HG03442 (cell line): ENCODE results near the gene PRPF6.
A peak's percentile ranks its signal among the peaks of the same experiment; 100 is the strongest.

ENCODE experiments used
- ATAC-seq: cut with Tn5 transposase; IDR thresholded peaks from one replicate; pipeline ENCODE4 v1.9.1; 2021; ENCODE audit warnings: mild to moderate bottlenecking, moderate library complexity; ENCODE audit not compliant: unreplicated experiment

Gene PRPF6, protein sequence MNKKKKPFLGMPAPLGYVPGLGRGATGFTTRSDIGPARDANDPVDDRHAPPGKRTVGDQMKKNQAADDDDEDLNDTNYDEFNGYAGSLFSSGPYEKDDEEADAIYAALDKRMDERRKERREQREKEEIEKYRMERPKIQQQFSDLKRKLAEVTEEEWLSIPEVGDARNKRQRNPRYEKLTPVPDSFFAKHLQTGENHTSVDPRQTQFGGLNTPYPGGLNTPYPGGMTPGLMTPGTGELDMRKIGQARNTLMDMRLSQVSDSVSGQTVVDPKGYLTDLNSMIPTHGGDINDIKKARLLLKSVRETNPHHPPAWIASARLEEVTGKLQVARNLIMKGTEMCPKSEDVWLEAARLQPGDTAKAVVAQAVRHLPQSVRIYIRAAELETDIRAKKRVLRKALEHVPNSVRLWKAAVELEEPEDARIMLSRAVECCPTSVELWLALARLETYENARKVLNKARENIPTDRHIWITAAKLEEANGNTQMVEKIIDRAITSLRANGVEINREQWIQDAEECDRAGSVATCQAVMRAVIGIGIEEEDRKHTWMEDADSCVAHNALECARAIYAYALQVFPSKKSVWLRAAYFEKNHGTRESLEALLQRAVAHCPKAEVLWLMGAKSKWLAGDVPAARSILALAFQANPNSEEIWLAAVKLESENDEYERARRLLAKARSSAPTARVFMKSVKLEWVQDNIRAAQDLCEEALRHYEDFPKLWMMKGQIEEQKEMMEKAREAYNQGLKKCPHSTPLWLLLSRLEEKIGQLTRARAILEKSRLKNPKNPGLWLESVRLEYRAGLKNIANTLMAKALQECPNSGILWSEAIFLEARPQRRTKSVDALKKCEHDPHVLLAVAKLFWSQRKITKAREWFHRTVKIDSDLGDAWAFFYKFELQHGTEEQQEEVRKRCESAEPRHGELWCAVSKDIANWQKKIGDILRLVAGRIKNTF

DNA sequence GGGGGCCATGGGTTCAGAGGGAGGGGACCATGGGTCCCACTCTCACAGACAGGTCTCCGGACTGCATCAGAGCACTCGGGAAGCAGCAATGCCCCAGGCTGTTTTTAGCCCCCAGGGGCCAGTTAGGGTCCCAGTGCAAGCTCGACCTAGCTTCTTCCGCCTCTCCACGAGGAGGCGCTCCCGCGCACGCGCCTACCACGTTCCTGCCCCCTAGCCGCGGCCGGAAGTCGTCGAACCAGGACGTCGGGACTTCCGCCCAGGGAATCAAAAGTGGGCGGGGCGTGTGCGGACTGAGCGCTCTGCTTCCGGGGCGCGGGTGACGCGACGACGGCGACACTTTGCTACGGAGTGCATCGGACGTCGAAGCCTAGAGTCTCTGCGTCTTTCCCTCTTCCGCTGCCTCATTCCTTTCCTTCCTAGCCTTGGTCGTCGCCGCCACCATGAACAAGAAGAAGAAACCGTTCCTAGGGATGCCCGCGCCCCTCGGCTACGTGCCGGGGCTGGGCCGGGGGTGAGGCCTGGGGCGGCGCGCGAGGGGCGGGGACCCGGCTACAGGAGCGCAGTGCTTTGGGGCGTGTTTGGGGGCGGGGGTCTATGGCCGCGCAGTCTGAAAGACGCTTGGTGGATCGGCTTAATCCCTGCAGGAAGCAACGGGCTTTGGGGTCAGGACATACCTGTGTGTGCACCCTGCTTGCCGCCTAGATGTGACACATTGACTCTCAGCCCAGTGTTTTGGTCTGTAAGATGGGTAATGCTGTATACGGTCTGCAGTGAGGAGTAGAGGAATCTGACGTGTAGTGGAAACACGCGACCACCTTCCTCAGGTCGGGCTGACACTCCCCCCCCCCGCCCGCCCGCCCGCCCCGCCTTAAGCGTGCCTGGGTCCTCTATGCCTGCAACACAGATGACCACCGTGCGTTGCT is at the start of gene PRPF6:
PRPF6 (plus strand) TSS at position 327 of the 923 bp plus-strand sequence; CDS start at position 441, 114 bp downstream.
- peak; percentile 54 for ATAC-seq

DNA sequence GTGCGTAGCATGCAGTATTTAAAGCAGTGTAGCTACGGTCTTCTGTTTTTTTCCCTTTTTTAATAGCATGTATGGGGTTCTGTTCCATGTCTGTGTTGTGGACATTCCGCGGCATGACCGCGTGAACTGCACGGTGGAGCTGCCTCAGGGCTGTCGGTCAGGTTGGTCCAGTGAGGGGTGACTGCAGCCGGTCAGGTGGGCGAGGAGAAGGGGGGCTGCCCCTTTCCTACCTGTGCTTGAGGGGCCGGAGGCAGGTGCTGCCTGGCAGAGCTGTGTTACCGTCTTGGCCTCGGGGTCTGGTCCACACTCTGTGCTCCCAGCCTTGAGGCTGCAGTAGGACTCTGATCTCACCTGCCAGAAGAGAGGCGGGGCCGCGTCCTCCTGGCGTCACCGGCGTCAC is 49.2 kb upstream of the PRPF6 start:
- no peak for ATAC-seq

DNA sequence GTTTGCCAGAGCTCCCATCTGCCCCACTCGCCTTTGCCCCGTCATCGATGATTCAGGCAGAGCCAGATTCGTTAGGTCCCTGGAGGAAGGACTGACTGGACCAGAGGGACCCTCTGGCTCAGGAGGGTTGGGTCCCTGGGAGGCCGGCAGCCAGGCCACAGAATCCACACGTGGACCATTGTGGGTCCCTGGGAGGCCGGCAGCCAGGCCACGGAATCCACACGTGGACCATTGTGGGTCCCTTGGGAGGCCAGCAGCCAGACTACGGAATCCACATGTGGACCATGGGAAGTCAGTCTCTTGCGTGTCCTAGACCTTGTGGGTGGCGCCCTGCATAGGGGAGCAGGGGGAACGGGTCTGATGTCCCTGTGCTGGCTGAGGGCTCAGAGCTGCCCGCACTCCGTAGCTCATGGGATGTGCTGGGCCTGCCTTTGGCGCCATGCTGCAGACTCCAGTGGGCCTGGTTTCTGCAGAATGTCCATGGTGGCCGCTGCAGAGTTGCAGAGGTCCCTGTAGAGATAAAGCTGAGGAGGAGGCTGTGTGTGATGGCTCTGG is 48.2 kb upstream of the PRPF6 start:
- no peak for ATAC-seq

DNA sequence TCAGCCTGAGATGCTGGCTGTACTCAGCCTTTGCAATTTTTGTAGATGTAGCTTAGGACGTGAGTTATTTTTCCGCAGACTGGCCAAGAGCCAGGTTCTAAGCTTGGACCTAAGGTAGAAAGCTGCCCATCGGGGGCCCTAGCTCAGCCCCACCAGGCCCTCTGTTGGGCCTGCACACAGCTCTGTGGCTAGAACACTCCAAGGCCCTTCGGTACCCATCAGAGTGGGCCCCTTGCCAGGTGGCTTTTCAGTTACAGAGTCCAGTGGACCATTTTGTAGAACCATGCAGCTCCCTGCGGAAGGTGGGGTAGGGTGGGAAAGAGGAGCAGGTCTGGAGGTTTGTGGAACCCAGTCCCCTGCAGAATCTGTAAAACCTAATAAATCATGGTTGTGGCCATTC is 47.3 kb upstream of the PRPF6 start:
- ATAC-seq = no peak

DNA sequence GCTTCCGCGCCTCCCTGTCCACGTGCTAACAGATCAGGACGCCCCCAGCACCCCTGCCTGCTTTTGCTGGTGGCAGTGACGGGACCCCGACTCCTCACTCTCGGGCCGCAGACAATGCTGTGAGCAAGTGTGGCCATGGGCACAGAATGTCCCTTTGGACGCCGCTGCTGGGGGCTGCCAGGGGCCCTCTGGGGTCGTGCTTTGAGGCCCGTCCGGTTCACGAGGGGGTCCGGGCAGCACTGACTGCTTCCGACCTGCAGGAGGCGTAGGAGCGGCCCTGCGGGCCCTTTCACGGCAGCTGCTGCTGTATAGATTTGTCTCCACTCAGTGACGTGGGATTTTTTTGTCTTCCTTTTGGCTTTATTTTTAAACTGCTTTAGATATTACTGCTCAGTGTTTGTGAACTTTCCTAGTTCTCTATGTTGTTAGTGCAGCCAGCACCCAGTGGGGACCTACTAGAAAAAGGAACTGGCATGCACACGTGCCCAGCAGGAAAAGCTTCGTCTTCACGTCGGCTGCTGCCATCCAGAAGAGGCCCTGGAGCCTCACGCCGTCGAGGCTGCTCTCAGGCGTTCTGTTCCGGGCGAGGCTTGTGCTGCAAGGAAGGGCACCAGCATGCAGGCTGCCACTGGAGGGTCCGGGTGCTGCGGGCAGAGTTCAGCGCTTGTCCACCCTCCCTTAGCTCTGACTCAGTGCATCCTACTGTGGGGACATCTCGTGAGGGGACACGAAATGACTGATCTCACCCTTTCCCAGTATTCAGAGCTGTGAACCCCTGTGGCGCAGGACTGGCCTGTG is 46.5 kb upstream of the PRPF6 start:
- ATAC-seq = no peak

DNA sequence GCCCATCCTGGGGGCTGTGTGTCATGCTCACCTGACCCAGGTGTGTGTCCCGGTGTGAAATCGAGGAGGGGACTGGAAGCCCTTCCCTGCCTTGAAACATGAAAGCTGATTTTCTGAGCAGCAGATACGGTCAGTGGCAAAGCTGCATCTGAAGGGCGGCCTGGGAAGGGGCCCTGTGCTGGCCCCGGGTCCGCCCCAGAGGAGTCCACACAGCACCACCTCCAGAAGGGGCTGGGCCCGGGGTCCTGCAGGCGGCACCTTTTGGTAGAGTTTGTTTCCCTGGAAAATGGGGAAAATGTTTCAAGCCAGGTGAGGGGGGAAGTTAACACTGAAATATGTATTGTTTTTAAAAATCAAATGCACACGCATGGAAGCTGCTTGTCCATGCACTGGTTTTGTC is 45.5 kb upstream of the PRPF6 start:
- ATAC-seq = no peak

DNA sequence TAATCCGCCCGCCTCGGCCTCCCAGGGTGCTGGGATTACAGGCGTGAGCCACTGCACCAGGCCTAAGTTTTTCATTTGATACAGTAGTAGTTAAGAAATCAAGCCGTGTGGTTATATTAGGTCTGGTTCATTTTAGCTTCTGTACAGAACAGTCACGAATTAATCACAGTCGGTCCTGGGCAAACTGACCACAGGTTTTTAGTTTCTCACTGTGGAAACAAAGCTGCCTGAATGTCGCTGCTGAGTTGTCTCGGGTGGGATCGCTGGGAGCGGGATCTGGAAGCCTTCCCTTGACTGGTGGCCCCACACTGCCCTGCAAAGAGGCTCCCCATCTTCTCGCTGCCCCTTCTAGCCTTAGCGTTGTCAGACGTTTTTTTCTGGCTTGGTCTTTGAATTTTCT is 43.3 kb upstream of the PRPF6 start:
- no peak for ATAC-seq

DNA sequence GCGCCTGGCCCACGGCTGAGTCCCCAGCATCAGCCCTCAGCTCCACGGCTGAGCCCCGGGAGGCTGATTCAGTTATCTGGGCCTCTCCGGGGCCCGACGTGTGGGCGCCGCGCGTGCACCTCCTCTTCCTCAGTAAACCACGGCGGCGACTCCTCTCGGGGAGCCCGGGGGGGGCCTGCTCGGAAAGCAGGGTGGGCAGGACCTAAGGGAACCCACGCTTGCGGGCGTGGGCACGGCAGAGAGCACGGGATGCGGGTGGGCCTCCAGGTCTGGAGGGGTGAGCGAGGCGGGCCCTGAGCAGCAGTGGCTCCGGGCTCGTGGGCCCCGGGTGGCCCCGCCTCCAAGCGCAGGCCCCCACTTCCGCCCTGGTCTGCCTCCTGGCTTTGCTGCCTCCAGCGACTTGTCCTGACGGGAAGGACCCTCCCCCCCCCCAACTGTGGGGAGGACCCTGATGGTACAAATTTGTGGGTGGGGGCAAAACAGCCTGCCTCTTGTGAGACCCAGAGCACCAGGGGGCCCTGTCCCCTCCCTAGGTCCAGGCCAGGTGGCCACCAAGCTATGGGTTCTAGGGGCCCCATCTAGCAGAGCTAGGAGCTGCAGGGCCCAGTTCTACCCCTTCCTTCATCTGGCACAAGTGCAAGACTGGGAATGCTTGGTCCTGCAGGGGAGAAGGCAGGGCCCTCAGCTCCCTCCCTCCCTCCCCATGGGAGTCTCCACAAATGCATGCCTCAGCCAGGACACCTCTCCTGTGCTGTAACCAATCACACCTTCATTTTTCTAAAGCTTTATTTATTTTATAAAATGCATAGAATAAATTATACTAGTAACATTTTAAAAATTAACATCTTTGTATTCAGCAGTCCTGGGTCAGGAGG is 41.6 kb upstream of the PRPF6 start:
- no peak for ATAC-seq

DNA sequence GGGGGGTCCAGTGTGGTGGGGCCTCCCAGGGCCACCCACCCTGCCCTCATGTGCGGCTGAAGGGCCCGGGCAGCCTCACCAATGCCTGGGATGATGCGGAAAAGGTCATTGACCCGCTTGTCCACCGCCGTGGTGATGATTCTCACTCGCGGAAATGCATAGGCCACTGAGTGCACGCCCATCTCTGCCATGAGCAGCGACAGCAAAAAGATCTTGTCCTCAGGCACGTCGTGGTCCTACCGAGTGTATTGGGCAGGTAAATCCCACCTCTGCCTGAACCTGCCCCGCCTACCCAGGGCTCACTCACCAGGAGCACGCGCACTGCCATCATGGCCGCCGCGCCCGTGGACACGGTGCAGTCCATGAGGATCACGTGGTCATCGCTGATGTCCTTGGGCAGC is 40.9 kb upstream of the PRPF6 start:
- no peak for ATAC-seq

DNA sequence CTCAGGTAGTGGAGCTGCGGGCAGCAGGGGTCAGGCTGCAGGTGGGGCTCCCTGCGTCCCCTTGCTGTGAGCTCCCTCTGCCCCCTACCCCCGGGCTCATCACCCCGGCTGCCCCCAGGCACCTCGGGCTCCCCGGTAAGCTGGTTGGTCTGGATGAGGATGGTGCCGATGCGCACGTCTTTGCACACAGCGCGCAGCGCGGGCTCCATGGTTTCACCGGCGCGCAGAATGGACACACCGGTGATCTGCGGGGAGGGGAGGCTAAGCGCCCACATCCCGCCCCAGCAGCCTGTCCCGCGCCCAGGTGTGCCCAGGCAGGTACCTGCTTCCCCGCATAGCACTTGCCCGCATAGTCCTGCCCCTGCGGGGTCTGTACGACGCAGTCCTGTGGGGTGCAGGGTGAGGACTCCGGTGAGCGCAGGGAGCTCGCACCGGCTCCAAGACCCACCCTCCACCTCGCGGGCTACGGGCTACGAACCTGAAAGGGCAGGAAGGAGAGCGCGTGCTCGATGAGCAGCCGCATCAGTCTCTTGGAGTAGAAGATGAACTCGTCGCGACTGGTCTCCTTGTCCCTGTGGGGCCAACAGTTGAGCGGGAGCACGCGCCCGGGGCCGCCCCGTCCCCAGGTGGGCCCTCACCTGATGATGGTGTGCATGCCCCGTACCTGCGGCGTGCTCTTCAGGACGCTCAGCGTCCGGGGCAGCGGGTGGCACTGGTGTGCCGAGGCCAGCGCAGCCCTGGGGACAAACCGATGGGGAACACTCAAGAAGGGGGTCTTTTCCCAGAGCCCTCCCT is 40.3 kb upstream of the PRPF6 start:
- ATAC-seq = no peak

DNA sequence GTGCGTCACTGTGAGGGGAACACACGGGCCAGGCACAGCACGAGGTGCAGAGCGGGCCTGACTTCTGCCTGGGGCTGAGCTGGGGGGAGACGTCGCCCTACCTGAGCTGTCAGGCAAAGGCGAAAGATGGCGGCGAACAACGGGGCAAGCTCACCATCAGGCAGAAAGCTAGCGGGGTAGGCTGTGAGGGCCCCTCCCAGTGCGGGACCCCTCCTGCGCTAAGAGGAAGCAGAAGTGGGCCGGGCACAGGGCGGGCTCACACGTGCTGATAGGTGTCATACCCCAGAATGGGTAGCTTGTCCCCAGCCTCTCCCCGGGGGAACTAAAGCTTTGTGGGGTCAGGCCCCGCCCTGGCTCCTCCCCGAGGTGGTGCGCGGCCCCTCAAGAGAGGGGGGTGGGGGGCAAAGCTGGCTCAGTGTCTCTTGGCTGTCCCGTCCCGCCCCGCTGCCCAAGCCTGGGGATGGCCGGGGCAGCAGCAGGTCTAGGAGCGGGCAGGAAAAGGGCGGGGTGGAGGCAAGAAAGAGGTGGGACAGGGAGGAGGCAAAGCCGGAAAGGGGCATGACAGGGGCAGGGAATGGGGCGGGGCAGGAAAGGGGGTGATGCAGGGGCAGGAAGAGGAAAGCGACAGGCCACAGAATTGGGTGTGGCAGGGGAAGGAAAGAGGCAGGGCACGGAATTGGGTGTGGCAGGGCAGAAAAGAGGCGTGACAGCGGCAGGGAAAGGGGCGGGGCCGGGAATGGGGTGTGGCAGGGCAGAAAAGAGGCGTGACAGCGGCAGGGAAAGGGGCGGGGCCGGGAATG is 39.5 kb upstream of the PRPF6 start:
- no peak for ATAC-seq

DNA sequence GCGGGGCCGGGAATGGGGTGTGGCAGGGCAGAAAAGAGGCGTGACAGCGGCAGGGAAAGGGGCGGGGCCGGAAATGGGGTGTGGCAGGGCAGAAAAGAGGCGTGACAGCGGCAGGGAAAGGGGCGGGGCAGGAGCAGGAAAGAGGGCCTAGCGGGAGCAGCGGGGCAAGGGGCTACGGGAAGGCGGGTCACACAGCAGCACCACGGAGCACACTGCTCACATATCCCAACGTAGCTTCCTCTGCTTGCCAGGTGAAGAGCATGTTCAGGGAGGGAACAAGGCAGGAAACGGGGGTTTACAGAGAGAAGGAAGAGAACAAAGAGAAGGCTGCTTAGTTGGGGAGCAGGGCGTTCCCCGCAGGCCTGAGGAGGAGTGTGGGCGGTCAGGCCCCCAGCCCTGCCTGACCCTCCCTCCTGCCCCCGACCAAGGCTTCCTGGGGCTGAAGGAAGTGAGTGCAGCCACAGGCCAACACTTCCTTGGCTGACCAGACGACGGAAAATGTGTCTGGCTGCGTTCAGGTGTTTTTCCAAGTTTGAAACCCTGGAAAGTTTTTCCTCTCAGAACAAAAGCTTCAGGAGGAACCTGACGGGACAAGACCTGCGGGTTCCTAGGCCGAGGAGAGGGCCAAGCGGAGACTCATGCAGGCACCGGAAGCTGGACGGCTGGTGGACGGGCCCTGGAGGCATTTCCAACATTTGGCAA is 38.5 kb upstream of the PRPF6 start:
- no peak for ATAC-seq

DNA sequence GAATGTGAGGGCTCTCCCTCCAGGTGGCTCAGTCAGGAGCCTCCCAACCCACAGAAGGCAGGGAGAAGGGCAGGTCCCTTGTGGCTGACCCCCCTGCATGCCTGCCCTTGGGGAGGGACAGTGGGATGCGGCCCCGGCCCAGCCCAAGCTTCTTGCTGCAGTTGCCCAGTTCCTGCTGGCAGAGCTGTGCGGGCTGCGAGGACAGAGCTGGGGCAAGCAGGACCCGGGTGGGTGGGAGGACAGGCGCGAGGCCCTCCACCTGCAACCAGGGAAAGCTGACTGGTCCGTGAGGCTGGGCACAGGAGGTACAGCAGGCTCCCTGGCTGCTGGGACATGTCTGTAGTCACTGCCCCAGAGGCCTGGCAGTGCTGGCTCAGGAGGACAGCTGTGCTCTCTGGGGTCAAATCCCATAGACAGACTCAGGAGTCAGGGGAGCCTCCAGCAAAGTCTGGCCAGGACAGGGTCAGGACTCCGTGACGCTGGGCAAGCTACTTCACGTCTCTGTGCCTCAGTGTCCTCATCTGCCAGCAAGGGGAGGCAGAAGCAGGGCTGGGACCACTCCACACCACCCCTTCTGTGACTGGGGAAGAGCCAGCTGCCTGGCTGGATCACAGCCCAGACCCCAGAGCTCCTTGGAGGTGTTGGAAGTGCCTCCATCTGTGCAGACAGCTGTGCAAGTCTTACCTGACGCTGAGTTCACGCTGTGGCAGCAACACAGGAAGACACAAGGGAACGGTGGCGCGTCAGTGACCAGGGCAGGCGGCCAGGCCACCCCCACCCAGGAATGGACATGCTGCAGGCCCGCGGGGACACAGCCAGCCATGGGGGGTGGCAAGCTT is 37.7 kb upstream of the PRPF6 start:
- no peak for ATAC-seq

DNA sequence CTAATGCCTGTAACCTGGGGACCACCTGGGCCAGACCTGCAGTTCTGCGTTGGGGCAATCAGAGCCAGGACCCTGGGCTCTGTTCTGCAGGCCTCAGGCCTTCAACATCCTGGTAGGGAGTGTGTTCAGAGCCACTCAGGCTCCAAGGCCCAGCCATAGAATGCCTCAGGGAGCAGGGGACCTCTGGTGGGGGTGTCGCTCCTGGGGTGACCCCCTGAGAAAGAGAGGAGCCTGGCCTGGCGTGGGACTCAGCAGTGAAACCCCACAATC is 37.2 kb upstream of the PRPF6 start:
- no peak for ATAC-seq

DNA sequence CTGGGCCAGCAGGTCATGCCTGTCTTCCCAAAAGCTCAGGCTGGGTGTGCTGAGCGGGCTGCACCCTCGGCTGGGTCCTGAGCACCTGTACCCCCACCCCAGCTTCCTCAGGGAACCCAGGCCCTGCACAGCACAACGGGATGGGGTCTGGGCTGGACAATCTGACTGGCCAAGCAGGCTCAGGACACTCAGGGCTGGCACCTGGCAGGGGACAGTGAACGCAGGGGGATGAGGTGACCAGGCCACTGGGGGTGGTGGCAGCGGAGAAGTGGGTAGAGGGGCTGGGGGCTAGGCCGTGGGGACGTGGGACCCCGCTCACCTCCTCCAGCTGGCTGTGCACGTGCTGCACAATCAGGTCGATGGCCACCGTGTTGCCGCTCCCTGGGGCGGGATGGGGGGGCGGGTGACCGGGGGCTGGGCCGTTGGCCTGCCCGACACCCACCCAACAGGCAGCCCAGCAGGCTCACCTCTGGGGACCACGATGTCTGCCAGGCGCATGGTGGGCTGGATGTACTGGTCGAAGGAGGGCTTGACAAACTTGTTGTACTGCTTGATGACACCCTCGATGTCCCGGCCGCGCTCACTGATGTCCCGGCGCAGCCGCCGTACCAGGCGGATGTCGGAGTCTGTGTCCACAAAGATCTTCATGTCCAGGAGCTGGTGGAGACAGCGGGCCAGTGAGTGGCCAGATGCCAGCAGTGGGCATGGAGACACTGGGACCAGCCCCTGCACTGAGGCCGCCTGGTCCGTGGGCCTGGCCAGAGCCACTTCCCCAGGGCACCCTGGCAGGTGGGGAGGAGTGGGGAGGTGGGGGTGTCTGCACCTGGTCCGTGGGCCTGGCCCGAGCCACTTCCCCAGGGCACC is 36.6 kb upstream of the PRPF6 start:
- ATAC-seq = no peak
